GM23338 (cell line): Measurements from ENCODE around the gene IHH. TPM values are rescaled to one million over a fixed set of nuclear protein-coding genes. Genes with fewer than 3 reads are reported as not detected.

Source experiments
- CREB1 ChIP-seq: fragments of 250-450 bp; sonication (Bioruptor Pico); IDR thresholded peaks from 2 replicates; pipeline ENCODE4 v1.5.0; 2020; ENCODE audit warnings: low read depth, mild to moderate bottlenecking, moderate library complexity
- CTCF ChIP-seq, 2 experiments: fragments of 200-600 bp in 1 of 2; sonication (generic) in 1 of 2; conservative IDR thresholded peaks; 2 replicates each; pipeline versions ENCODE4 v1.5.1 to v1.6.1; 2016 to 2017; ENCODE audit warnings: antibody characterized with exemption in 2 of 2, low read depth in 2 of 2, mild to moderate bottlenecking in 2 of 2, moderate library complexity in 1 of 2
- ETS1 ChIP-seq: IDR thresholded peaks from 2 replicates; pipeline ENCODE4 v1.6.1; 2016; ENCODE audit warnings: antibody characterized with exemption
- EZH2 ChIP-seq: fragments of 200-600 bp; sonication (generic); IDR thresholded peaks from one replicate; pipeline ENCODE4 v1.8.0; 2017; ENCODE audit warnings: antibody characterized with exemption, mild to moderate bottlenecking, low read depth; ENCODE audit not compliant: unreplicated experiment
- JUNB ChIP-seq: IDR thresholded peaks from one replicate; pipeline ENCODE4 v1.6.1; 2016; ENCODE audit warnings: antibody characterized with exemption; ENCODE audit not compliant: unreplicated experiment
- NANOG ChIP-seq: IDR thresholded peaks from 2 replicates; pipeline ENCODE4 v1.6.1; 2016; ENCODE audit warnings: antibody characterized with exemption, borderline replicate concordance
- REST ChIP-seq: IDR thresholded peaks from one replicate; pipeline ENCODE4 v1.6.1; 2018; ENCODE audit warnings: antibody characterized with exemption; ENCODE audit not compliant: unreplicated experiment
- ZNF462 ChIP-seq: fragments of 250-450 bp; sonication (Bioruptor Pico); IDR thresholded peaks from 2 replicates; pipeline ENCODE4 v1.5.0; 2020; ENCODE audit warnings: mild to moderate bottlenecking, moderate library complexity
- polyA plus RNA-seq: library from polyadenylated mRNA; unstranded; fragments of >200 nt; fragmentation: Nextera tagmentation; extraction: Ambion mirVana; gene quantifications from 2 replicates; pipeline ENCODE4 v1.2.1, GENCODE V29; 2016
- total RNA-seq: library from RNA; depleted of rRNA; stranded (reverse); fragments of >200 nt; shearing (Covaris generic); gene quantifications from 2 replicates; pipeline ENCODE4 v1.2.3, GENCODE V29; 2014

IHH gene
- total and polyA plus RNA-seq, 2 experiments from 2014 or later, result not detected

GRCh38 chr2:219065484-219065883 is 4.8 kb upstream of the IHH start (continued):
- TF ChIP-seq ZNF462 (no peak), REST (no peak), EZH2 (no peak), JUNB (no peak), CREB1 (CRISPR knock-in tag) (no peak), ETS1 (no peak), NANOG (no peak), CTCF (conservative IDR thresholded peaks at IDR 0.05; ENCODE audit: low read depth in 2 of 2) (no peak)
